GM18907 (cell line): ENCODE measurements around the gene TOGARAM2.
"Not testable (repeated sequence)": the region's sequence is repeated elsewhere in the genome, so short reads cannot be mapped to it uniquely, and the experiment has no call there.

ENCODE experiments used
- ATAC-seq: cut with Tn5 transposase; IDR thresholded peaks from one replicate; pipeline ENCODE4 v1.9.1; 2021; ENCODE audit warnings: mild to moderate bottlenecking, moderate library complexity; ENCODE audit not compliant: unreplicated experiment

TOGARAM2 gene

DNA sequence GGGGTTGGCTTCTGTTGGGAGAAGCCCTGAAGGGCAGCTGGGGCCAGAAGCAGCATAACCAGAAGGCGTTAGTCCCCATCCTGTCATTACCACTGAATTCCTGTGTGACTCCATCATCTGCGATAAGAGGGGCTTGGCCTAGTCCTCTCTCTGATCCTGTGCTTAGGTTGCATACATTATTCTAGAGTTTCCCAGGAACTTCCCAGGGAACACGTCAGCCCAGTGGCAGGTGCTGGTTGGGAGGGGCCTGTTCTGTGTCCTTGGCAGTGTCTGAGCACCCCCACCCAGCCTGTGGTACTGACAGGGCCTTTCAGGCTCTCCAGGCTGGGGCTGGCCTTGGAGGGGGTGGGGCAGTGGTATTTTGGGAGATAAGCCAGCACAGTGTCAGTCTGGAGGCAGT lies 4.5 kb upstream of the TOGARAM2 start:
- ATAC-seq = no peak

DNA sequence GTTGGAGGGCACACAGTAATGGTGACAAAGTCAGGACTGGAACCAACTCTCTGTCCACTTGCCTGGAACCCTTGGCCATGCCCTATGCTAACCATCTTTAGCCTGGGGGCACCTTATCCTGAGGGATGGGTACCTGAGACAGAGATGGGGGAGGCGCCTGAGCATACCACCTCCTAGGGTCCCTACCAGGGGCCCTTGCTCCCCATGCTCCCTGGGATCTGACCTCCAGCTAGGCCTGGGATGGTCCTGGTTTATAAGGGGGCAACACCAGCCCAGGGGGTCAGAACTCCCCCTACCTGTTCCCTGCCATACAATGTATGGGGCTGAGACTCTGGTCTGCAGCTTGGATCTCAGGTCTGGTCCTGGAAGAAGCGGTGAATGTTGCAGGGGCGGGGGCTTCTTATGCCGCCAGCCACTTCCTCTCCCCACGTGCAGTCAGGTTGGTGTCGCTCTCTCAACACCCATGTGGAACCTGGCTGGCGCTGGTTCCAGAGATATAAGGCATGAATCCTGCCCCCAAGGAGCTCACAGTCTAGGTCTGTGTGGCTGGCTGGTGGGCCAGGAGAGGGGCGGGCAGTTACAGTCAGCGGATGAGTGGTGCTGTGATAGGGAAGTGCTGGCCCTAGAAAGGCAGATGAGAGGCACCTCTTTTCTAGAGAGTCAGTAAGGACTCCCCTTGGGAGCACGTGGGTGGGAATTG lies 3.8 kb upstream of the TOGARAM2 start:
- ATAC-seq = no peak

DNA sequence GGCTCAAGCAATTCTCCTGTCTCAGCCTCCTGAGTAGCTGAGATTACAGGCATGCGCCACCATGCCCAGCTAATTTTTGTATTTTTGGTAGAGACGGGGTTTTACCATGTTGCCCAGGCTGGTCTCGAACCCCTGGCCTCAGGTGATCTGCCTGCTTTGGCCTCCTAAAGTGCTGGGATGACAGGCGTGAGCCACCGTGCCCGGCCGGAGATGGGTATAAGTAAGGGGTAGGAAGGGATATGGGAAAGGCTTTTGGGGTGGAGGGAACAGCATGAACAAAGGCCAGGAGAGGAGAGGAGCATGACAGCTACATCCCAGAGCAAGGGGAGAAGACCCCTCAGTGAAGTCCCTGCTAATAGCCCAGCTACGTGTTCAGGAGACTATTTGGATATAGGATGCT lies 3.1 kb upstream of the TOGARAM2 start:
- not testable (repeated sequence) for ATAC-seq

GRCh38 chr2:28978606-28979005 lies 2.5 kb upstream of the TOGARAM2 start:
- no peak for ATAC-seq

GRCh38 chr2:28979041-28979440 lies 2.1 kb upstream of the TOGARAM2 start:
- ATAC-seq = no peak

DNA sequence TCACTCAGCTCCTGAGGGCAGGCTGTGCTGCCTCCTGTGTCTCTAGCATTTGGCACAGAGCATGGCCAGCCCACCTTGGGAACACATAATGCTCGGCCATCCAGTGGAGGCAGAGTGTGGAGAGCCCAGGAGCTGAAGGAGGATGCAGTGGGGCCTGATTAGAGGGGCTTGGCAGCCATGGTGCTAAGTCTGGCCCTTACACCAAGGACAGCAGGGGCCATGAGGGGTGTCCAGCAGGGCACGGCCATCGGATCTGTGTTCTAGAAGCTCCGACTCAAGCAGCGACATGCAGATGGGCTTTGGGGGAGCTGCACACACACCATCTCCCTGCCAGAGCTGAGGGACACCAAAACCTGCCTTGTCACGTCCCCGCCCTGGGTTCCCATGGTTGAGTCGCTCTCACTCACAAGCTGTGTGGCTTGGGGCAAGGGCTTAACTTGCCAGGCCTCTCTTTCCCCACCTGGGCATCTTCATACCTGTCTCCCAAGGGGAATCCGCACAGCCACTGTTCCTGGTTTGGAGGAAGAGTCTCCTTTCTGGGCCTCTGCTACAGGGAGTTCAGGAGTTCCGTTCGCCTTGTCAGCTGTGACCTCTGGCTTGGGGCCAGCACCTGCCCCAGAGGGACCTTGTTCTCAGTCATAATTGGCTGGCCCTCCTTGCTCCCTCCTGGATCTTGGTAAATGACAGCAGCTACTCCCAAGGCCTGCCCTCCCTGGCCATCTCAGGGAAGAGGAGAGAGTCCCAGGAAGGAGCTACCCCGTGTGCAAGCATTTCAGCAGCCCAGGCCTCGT lies 1.3 kb upstream of the TOGARAM2 start:
- no peak for ATAC-seq

- no peak for ATAC-seq
These were observed 606 bp upstream of the TOGARAM2 start for GRCh38 chr2:28980368-28981015.

DNA sequence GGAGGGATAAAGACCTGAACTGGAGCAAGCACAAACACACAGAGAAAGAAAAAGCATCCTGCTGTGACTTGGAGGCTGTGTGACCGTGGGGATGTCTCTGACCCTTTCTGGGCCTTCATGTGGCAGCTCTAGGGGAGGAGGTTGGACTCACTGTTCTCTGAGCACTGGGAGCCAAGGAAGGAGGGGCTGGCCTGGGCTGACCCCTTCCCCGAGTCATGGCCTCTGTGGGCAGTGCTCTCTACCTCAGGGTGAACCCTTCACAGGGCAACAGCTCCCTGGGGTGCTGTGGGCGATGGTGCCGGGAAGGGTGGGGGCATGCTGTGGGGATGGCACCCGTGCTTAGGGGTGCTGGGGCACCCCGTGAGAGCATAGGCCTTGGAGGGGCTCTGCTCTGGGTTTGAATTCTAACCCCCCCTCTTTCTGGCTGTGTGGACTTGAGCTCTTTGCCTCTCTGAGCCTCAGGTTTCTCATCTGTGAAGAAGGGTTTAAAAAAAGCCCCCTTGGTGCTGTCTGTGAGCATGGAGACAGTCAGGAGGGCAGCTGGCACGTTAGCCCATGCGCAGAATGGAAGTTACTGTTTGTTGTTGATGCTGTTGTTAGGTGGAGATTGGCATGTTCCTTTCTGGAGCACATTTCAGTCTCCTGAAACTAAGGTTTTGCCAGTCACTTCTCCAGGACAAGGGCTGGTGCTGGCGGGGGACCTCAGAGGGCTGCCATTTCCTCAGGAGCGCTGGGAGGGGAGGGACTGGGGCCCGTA lies 700 bp downstream of the TOGARAM2 start:
- no peak for ATAC-seq

GRCh38 chr2:28982381-28982950 lies 1.4 kb downstream of the TOGARAM2 start:
- no peak for ATAC-seq

GRCh38 chr2:28986429-28986828 lies 5.3 kb downstream of the TOGARAM2 start:
- no peak for ATAC-seq

DNA sequence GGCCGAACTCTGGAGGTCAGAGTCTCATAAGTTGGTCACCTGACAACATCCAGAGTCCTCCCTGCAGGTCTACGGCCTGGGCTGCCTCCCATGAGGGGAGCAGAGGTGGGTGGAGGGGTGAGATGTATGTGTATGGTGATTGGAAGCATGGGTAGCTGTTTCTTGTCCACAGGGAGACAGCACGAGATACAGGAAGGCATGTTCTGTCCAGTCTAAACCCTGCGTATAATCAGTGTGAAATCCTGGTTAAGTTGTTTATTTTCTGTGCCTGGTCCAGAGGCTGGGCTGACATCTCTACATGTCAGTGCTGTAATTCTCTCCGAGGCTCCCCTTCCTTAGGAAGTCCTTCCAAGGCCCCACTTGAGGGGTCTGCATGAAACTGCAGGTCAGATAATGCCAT lies 8.9 kb downstream of the TOGARAM2 start:
- ATAC-seq = no peak

DNA sequence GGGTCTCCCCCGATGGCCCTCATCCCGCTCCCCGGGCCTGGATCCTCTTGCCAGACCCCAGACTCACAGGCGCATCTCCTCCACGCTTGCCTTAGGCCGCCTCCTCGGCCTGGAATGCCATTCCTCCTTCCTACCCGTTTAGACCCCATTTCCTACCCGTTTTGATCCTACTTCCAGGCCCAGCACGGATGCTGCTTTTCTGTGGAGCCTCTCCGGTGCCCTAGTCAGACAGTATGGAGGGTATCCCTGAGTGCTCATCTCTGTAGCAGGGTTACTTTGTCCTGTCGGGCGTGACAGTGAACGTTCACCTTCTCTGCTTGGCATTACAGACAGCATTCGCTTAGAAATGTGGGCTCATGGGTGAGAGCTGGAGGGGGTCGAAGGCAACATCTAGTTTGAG lies 9.3 kb downstream of the TOGARAM2 start:
- no peak for ATAC-seq

DNA sequence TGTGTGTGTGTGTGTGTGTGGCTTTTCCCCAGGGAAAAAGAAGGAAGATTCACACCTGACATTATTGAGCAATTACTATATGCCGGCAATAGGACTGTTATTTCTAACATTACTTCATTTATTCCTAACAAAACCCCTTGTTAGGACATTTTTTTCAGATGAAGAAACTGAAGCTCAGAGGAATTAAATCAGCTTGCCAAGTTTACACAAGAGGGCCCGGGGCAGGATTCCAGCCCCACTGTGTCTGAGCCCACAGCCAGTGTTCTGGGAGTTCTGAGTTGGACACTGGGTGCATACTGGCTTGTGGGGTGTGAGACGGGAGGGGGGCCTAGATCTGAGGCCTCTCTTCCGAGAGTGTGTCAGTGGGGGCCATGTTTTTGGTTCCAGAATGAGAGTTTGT lies 9.9 kb downstream of the TOGARAM2 start:
- no peak for ATAC-seq

GRCh38 chr2:28991460-28991859 lies 10.4 kb downstream of the TOGARAM2 start:
- no peak for ATAC-seq

- ATAC-seq = no peak
These were observed 12.3 kb downstream of the TOGARAM2 start for GRCh38 chr2:28993206-28993960.

- ATAC-seq = no peak
These were observed 13.0 kb downstream of the TOGARAM2 start for GRCh38 chr2:28994074-28994473.

- ATAC-seq = no peak
These were observed 13.6 kb downstream of the TOGARAM2 start for GRCh38 chr2:28994679-28995078.

- no peak for ATAC-seq
These were observed 15.0 kb downstream of the TOGARAM2 start for GRCh38 chr2:28995765-28996750.

- ATAC-seq = no peak
These were observed 16.2 kb downstream of the TOGARAM2 start for GRCh38 chr2:28997237-28997846.
